ENCODE data around the gene CLDN9.

DNA sequence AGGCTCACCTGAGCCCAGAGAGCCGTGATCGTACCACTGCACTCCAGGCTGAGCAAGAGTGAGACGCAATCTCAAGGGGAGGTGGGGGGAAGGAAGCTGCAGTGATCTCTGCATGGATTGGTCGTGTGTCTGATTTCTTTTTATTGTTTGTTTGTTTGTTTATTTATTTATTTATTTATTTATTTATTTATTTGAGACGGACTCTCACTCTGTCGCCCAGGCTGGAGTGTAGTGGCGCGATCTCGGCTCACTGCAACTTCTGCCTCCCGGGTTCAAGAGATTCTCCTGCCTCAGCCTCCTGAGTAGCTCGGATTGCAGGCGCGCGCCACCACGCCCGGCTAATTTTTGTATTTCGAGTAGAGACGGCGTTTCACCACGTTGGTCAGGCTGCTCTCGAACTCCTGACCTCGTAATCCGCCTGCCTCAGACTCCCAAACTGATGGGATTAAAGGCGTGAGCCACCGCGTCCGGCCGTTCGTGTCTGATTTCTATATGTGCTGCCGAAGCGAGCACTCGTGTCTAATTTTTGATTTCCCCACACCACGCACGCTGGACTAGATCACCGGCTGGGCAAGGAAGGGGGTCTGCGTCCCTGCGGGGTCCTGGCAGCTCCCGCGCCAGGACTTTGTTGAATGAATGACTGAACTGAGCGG lies 7.0 kb downstream of the CLDN9 start:
- TF ChIP-seq EZH2 (IDR thresholded peaks at IDR 0.05; ENCODE audit: insufficient read depth, poor library complexity, severe bottlenecking), result no peak
- TF ChIP-seq EZH2phosphoT487 (IDR thresholded peaks at IDR 0.05; ENCODE audit: insufficient read depth, low read depth), result no peak

Data from GM23248 (cell line).